WTC11 (cell line): ENCODE results near the gene RNASE7.

Experiments used
- GABPB1 ChIP-seq: sonication (generic); formaldehyde crosslinking; IDR thresholded peaks from 2 replicates; pipeline ENCODE4 v1.8.1; 2023; ENCODE audit warnings: mild to moderate bottlenecking, missing genetic modification reagents
- ZBTB21 ChIP-seq: sonication (generic); formaldehyde crosslinking; IDR thresholded peaks from 2 replicates; pipeline ENCODE4 v1.8.1; 2023; ENCODE audit warnings: mild to moderate bottlenecking, missing genetic modification reagents, borderline replicate concordance
- ZNF138 ChIP-seq: sonication (generic); formaldehyde crosslinking; conservative IDR thresholded peaks from 2 replicates; pipeline ENCODE4 v1.8.1; 2022; ENCODE audit warnings: mild to moderate bottlenecking, moderate library complexity, missing genetic modification reagents
- TF ChIP-seq, protein P1 (sequence below): fragments of 200-600 bp; IDR thresholded peaks from 2 replicates; pipeline ENCODE4 v1.8.0; 2022; ENCODE audit warnings: antibody characterized with exemption

DNA sequence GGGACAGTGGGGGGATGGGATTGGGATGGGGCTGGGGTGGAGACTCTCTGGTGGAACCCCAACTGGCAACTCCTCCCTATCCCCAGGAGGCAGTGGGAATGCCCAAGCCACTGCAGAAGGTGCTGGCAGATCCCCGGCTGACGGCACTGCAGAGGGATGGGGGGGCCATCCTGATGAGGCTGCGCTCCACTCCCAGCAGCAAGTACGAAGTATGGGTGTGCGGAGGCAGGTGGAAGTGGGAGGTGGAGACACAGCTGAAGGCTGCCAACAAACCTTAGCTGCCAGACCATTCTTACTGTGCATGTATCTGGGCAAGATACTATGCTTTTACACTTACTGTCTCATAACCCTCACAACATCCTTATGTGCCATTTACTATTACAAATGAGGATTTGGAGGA is 36.1 kb downstream of the RNASE7 start:
- TF ChIP-seq, protein P1, sequence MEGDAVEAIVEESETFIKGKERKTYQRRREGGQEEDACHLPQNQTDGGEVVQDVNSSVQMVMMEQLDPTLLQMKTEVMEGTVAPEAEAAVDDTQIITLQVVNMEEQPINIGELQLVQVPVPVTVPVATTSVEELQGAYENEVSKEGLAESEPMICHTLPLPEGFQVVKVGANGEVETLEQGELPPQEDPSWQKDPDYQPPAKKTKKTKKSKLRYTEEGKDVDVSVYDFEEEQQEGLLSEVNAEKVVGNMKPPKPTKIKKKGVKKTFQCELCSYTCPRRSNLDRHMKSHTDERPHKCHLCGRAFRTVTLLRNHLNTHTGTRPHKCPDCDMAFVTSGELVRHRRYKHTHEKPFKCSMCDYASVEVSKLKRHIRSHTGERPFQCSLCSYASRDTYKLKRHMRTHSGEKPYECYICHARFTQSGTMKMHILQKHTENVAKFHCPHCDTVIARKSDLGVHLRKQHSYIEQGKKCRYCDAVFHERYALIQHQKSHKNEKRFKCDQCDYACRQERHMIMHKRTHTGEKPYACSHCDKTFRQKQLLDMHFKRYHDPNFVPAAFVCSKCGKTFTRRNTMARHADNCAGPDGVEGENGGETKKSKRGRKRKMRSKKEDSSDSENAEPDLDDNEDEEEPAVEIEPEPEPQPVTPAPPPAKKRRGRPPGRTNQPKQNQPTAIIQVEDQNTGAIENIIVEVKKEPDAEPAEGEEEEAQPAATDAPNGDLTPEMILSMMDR = no peak
- TF ChIP-seq ZNF138 (CRISPR knock-in tag) (no peak), ZBTB21 (CRISPR knock-in tag) (no peak), GABPB1 (CRISPR knock-in tag) (no peak)
